ENCODE measurements around the gene EPS8L3. TPM values are rescaled to one million over a fixed set of nuclear protein-coding genes. Genes with fewer than 3 reads are reported as not detected.
"Not testable (repeated sequence)": the region's sequence is repeated elsewhere in the genome, so short reads cannot be mapped to it uniquely, and the experiment has no call there.

The EPS8L3 gene
- total RNA-seq, 1 experiment from 2014 or later: not detected

- not testable (repeated sequence) for H3K9me2 ChIP-seq (replicated peaks; ENCODE audit: insufficient read depth, low read length); H2AFZ ChIP-seq (ENCODE audit: low read length); H3K27me3 ChIP-seq (ENCODE audit: low read length); H3K9ac ChIP-seq (ENCODE audit: low read length); H4K20me1 ChIP-seq (ENCODE audit: insufficient read depth, low read depth, low read length); DNase-seq; H3K4me1 ChIP-seq (ENCODE audit: low read length); H3K36me3 ChIP-seq (ENCODE audit: insufficient read depth, low read length); H3K79me2 ChIP-seq (ENCODE audit: low read length); H3K4me2 ChIP-seq (ENCODE audit: low read depth, low read length, poor library complexity, severe bottlenecking); H3K9me3 ChIP-seq (ENCODE audit: low read length); H3K4me3 ChIP-seq (ENCODE audit: low read length); H3K27ac ChIP-seq (ENCODE audit: low read length)
Observed at GRCh38 chr1:109797303-109797595, 33.5 kb upstream of the EPS8L3 start.

- H3K9me2 ChIP-seq (replicated peaks; ENCODE audit: insufficient read depth, low read length): no peaks in the 10 kb centered on the region
- H3K4me1 ChIP-seq (ENCODE audit: low read length): no peaks in the 10 kb centered on the region
- no peaks in the 10 kb centered on the region for H4K20me1 ChIP-seq (ENCODE audit: insufficient read depth, low read depth, low read length)
- DNase-seq: no peak
- H2AFZ ChIP-seq (ENCODE audit: low read length): no peak overlapping the region
- H3K27ac ChIP-seq (ENCODE audit: low read length): no peak overlapping the region
- H3K9me3 ChIP-seq (ENCODE audit: low read length): no peaks in the 10 kb centered on the region
- H3K79me2 ChIP-seq (ENCODE audit: low read length): no peaks in the 10 kb centered on the region
- no peaks in the 10 kb centered on the region for H3K36me3 ChIP-seq (ENCODE audit: insufficient read depth, low read length)
- no peak overlapping the region for H3K9ac ChIP-seq (ENCODE audit: low read length)
- no peak overlapping the region for H3K4me2 ChIP-seq (ENCODE audit: low read depth, low read length, poor library complexity, severe bottlenecking)
- H3K4me3 ChIP-seq (ENCODE audit: low read length): no peak overlapping the region
- H3K27me3 ChIP-seq (ENCODE audit: low read length): no peaks in the 10 kb centered on the region
Observed at GRCh38 chr1:109796484-109797302, 33.0 kb upstream of the EPS8L3 start.

GRCh38 chr1:109794319-109795132 is 30.8 kb upstream of the EPS8L3 start:
- no peaks in the 10 kb centered on the region for H3K4me1 ChIP-seq (ENCODE audit: low read length)
- DNase-seq: no peak
- H3K36me3 ChIP-seq (ENCODE audit: insufficient read depth, low read length): no peaks in the 10 kb centered on the region

GRCh38 chr1:109793486-109794318 is 30.0 kb upstream of the EPS8L3 start:
- H3K36me3 ChIP-seq (ENCODE audit: insufficient read depth, low read length): no peaks in the 10 kb centered on the region
- H3K27ac ChIP-seq (ENCODE audit: low read length): no peak overlapping the region
- H3K9me2 ChIP-seq (replicated peaks; ENCODE audit: insufficient read depth, low read length): no peaks in the 10 kb centered on the region
- H3K79me2 ChIP-seq (ENCODE audit: low read length): no peaks in the 10 kb centered on the region
- no peak overlapping the region for H3K4me2 ChIP-seq (ENCODE audit: low read depth, low read length, poor library complexity, severe bottlenecking)
- H4K20me1 ChIP-seq (ENCODE audit: insufficient read depth, low read depth, low read length): no peaks in the 10 kb centered on the region; the same call in 1 of the 2 replicates
- H3K4me3 ChIP-seq (ENCODE audit: low read length): no peak overlapping the region
- H3K9me3 ChIP-seq (ENCODE audit: low read length): no peaks in the 10 kb centered on the region
- no peak overlapping the region for H3K9ac ChIP-seq (ENCODE audit: low read length)
- no peak for DNase-seq
- H3K27me3 ChIP-seq (ENCODE audit: low read length): no peaks in the 10 kb centered on the region
- H2AFZ ChIP-seq (ENCODE audit: low read length): no peak overlapping the region
- no peaks in the 10 kb centered on the region for H3K4me1 ChIP-seq (ENCODE audit: low read length)

More at GRCh38 chr1:109794319-109795132, 30.8 kb upstream of the EPS8L3 start:
- Histone ChIP-seq H3K27me3 (ENCODE audit: low read length) (no peaks in the 10 kb centered on the region), H3K9me3 (ENCODE audit: low read length) (no peaks in the 10 kb centered on the region), H3K4me3 (ENCODE audit: low read length) (no peak overlapping the region), H3K9ac (ENCODE audit: low read length) (no peak overlapping the region), H2AFZ (ENCODE audit: low read length) (no peak overlapping the region), H3K27ac (ENCODE audit: low read length) (no peak overlapping the region), H3K4me2 (ENCODE audit: low read depth, low read length, poor library complexity, severe bottlenecking) (no peak overlapping the region), H3K79me2 (ENCODE audit: low read length) (no peaks in the 10 kb centered on the region), H3K9me2 (replicated peaks; ENCODE audit: insufficient read depth, low read length) (no peaks in the 10 kb centered on the region), H4K20me1 (ENCODE audit: insufficient read depth, low read depth, low read length) (no peaks in the 10 kb centered on the region; the same call in 1 of the 2 replicates)

GRCh38 chr1:109793089-109793485 is 29.4 kb upstream of the EPS8L3 start:
- no peaks in the 10 kb centered on the region for H3K36me3 ChIP-seq (ENCODE audit: insufficient read depth, low read length)
- no peak overlapping the region for H3K27ac ChIP-seq (ENCODE audit: low read length)
- H3K79me2 ChIP-seq (ENCODE audit: low read length): no peaks in the 10 kb centered on the region
- H3K4me2 ChIP-seq (ENCODE audit: low read depth, low read length, poor library complexity, severe bottlenecking): no peak overlapping the region
- H3K9me3 ChIP-seq (ENCODE audit: low read length): no peaks in the 10 kb centered on the region
- no peak overlapping the region for H3K9ac ChIP-seq (ENCODE audit: low read length)
- no peaks in the 10 kb centered on the region; the same call in 1 of the 2 replicates for H4K20me1 ChIP-seq (ENCODE audit: insufficient read depth, low read depth, low read length)
- H3K27me3 ChIP-seq (ENCODE audit: low read length): no peaks in the 10 kb centered on the region
- no peak overlapping the region for H2AFZ ChIP-seq (ENCODE audit: low read length)
- H3K4me1 ChIP-seq (ENCODE audit: low read length): no peaks in the 10 kb centered on the region
- no peak for DNase-seq
- no peaks in the 10 kb centered on the region for H3K9me2 ChIP-seq (replicated peaks; ENCODE audit: insufficient read depth, low read length)
- H3K4me3 ChIP-seq (ENCODE audit: low read length): no peak overlapping the region

- Histone ChIP-seq H3K4me2 (ENCODE audit: low read depth, low read length, poor library complexity, severe bottlenecking) (no peak overlapping the region), H4K20me1 (ENCODE audit: insufficient read depth, low read depth, low read length) (no peaks in the 10 kb centered on the region; the same call in 1 of the 2 replicates), H3K4me3 (ENCODE audit: low read length) (no peak overlapping the region), H3K27me3 (ENCODE audit: low read length) (no peaks in the 10 kb centered on the region), H3K79me2 (ENCODE audit: low read length) (no peaks in the 10 kb centered on the region), H3K27ac (ENCODE audit: low read length) (no peak overlapping the region), H2AFZ (ENCODE audit: low read length) (no peak overlapping the region), H3K9ac (ENCODE audit: low read length) (no peak overlapping the region), H3K36me3 (ENCODE audit: insufficient read depth, low read length) (no peaks in the 10 kb centered on the region), H3K4me1 (ENCODE audit: low read length) (no peaks in the 10 kb centered on the region), H3K9me3 (ENCODE audit: low read length) (no peaks in the 10 kb centered on the region), H3K9me2 (replicated peaks; ENCODE audit: insufficient read depth, low read length) (no peaks in the 10 kb centered on the region)
- no peak for DNase-seq
Observed at GRCh38 chr1:109792056-109792831, 28.5 kb upstream of the EPS8L3 start.

- Histone ChIP-seq H3K27me3 (ENCODE audit: low read length) (no peaks in the 10 kb centered on the region), H3K4me1 (ENCODE audit: low read length) (no peaks in the 10 kb centered on the region), H4K20me1 (ENCODE audit: insufficient read depth, low read depth, low read length) (no peaks in the 10 kb centered on the region; the same call in 1 of the 2 replicates), H3K4me3 (ENCODE audit: low read length) (no peak overlapping the region), H3K27ac (ENCODE audit: low read length) (no peak overlapping the region), H3K79me2 (ENCODE audit: low read length) (no peaks in the 10 kb centered on the region), H3K36me3 (ENCODE audit: insufficient read depth, low read length) (no peaks in the 10 kb centered on the region), H3K9ac (ENCODE audit: low read length) (no peak overlapping the region), H3K4me2 (ENCODE audit: low read depth, low read length, poor library complexity, severe bottlenecking) (no peak overlapping the region), H2AFZ (ENCODE audit: low read length) (no peak overlapping the region), H3K9me3 (ENCODE audit: low read length) (no peaks in the 10 kb centered on the region), H3K9me2 (replicated peaks; ENCODE audit: insufficient read depth, low read length) (no peaks in the 10 kb centered on the region)
- DNase-seq: no peak
Observed at GRCh38 chr1:109791495-109792043, 27.8 kb upstream of the EPS8L3 start.
